ENCODE measurements around the gene MAIP1. TPM values are rescaled to one million over a fixed set of nuclear protein-coding genes. Genes with fewer than 3 reads are reported as not detected.

The MAIP1 gene
- total RNA-seq, 2 experiments from 2014 or later = 17.9 to 19.5 TPM

DNA sequence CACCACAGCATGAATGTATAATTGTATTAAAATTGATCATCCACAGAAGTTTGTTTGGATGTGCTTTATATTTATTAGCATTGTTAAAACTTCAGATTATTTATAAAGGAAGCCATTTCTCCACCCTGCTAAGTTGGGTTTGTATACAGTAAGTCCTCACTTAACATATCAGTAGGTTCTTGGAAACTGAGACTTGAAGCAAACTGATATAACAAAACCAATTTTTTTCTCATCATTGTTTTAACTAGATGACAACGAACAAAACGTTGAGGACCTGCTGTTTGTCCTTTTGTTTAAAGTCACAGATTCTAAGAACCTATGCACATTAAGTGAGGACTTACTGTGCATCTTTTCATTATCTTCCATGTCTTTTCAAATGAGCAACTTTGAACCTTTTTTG is 27.2 kb upstream of the MAIP1 start:
- POLR2A ChIA-PET = interaction anchor here (2.0 kb wide), 1 partner anchor 16 kb away, joined by 6 read pairs; no protein-coding TSS in a partner anchor
- no peaks in the 10 kb centered on the region for H3K27me3 Mint-ChIP-seq

GRCh38 chr2:199928626-199929025 is 26.8 kb upstream of the MAIP1 start:
- Mint-ChIP-seq H3K36me3 (ENCODE audit: low read depth) (peaks cover 54% of the 10 kb centered on the region), H3K9me3 (no peaks in the 10 kb centered on the region), H3K27me3 (no peaks in the 10 kb centered on the region), H3K4me3 (no peak overlapping the region), H3K4me1 (peaks cover 15% of the 10 kb centered on the region), H3K27ac (no peak overlapping the region)
- DNase-seq = no peak
- ChIA-PET CTCF (no interaction called here), POLR2A (interaction anchor here (2.0 kb wide), 1 partner anchor 17 kb away, joined by 6 read pairs; no protein-coding TSS in a partner anchor)

More for the DNA sequence above, 27.2 kb upstream of the MAIP1 start:
- Mint-ChIP-seq H3K4me1 (peaks cover 13% of the 10 kb centered on the region), H3K27ac (no peak overlapping the region), H3K36me3 (ENCODE audit: low read depth) (peaks cover 52% of the 10 kb centered on the region), H3K4me3 (no peak overlapping the region), H3K9me3 (no peaks in the 10 kb centered on the region)
- CTCF ChIA-PET = no interaction called here
- no peak for DNase-seq

- Mint-ChIP-seq H3K36me3 (ENCODE audit: low read depth) (peaks cover 51% of the 10 kb centered on the region), H3K9me3 (no peaks in the 10 kb centered on the region), H3K4me3 (no peak overlapping the region), H3K27ac (no peak overlapping the region), H3K27me3 (no peaks in the 10 kb centered on the region), H3K4me1 (peaks cover 11% of the 10 kb centered on the region)
- POLR2A ChIA-PET = no interaction called here
- no peak for DNase-seq
- CTCF ChIA-PET = interaction anchor here (0.6 kb wide), 1 partner anchor 11 kb away, joined by 3 read pairs; no protein-coding TSS in a partner anchor
These were observed 26.1 kb upstream of the MAIP1 start for GRCh38 chr2:199929262-199929661.

- Mint-ChIP-seq H3K4me1 (peaks cover 9% of the 10 kb centered on the region), H3K27me3 (no peaks in the 10 kb centered on the region), H3K9me3 (no peaks in the 10 kb centered on the region), H3K4me3 (no peak overlapping the region), H3K27ac (no peak overlapping the region), H3K36me3 (ENCODE audit: low read depth) (peaks cover 46% of the 10 kb centered on the region)
- no peak for DNase-seq
- CTCF ChIA-PET = no interaction called here
- POLR2A ChIA-PET = no interaction called here
These were observed 23.0 kb upstream of the MAIP1 start for GRCh38 chr2:199932312-199932855.

DNA sequence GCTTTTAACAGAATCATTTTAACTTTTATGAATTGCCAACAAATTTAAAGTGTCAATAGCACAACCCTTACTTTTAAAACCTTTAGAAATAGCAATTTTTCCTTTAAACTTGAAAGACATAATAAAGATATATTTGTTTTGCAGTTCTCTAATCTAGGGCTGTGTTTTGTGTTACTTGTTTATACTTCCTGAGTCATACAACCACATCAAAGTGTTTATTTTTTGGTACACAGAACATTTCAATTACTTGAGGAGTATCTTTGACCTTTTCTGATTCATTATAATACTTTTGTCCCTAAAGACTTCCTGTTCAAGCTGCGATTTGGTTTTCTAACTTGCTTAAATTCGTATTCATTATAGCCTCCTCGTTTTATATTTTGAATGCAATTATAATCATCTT is 21.9 kb upstream of the MAIP1 start:
- Mint-ChIP-seq H3K36me3 (ENCODE audit: low read depth) (peaks cover 47% of the 10 kb centered on the region), H3K9me3 (no peaks in the 10 kb centered on the region), H3K4me1 (peaks cover 8% of the 10 kb centered on the region), H3K27ac (no peak overlapping the region), H3K4me3 (no peak overlapping the region), H3K27me3 (no peaks in the 10 kb centered on the region)
- ChIA-PET CTCF (no interaction called here), POLR2A (interaction anchor here (1.3 kb wide), 1 partner anchor 21 kb away, joined by 3 read pairs; no protein-coding TSS in a partner anchor)
- no peak for DNase-seq

DNA sequence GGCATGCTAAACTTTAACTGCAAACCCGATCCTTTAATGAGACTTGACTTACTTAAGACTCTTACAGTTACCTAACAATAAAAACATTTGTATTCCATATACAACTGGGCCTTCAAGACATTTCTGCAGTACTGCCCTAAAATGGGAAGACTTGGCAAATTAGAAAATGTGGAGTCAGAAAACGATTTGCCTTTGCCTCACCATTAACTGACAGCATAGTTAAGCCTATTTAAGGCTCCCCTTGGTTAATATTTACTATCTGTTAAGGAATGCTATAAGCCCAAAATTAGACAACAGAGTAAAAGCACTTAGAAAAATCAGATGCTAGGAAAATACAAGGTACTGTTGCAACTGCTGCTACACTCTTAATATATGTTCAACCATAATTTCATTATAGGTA is 18.8 kb upstream of the MAIP1 start:
- POLR2A ChIA-PET = no interaction called here
- Mint-ChIP-seq H3K4me3 (no peak overlapping the region), H3K4me1 (peaks cover 12% of the 10 kb centered on the region), H3K9me3 (no peaks in the 10 kb centered on the region), H3K27ac (no peak overlapping the region), H3K27me3 (no peaks in the 10 kb centered on the region), H3K36me3 (ENCODE audit: low read depth) (peaks cover 37% of the 10 kb centered on the region)
- CTCF ChIA-PET = no interaction called here
- DNase-seq = no peak

DNA sequence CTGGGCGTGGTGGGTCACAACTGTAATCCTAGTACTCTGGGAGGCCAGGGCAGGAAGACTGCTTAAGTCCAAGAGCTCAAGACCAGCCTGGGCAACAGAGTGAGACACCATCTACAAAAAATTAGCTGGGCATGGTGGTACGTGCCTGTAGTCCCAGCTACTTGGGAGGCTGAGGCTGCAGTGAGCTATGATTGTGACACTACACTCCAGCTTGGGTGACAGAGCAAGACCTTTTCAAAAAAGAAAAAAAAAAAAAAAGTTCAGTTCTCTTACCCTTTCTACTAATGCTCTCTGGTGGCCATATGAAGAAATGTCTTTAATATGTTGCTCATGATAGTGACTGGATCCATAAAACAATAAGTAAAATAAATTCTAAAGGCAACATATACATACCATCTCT is 15.0 kb upstream of the MAIP1 start:
- Mint-ChIP-seq H3K27me3 (no peaks in the 10 kb centered on the region), H3K9me3 (no peaks in the 10 kb centered on the region), H3K4me3 (no peak overlapping the region), H3K4me1 (peaks cover 15% of the 10 kb centered on the region), H3K27ac (no peak overlapping the region), H3K36me3 (ENCODE audit: low read depth) (peaks cover 41% of the 10 kb centered on the region)
- ChIA-PET POLR2A (interaction anchor here (0.7 to 1.2 kb wide), 3 partner anchors 10 to 26 kb away, joined by 3 to 4 read pairs (median 3); no protein-coding TSS in a partner anchor), CTCF (interaction anchor here (0.7 to 2.1 kb wide), 8 partner anchors 9 to 236 kb away, joined by 3 to 8 read pairs (median 3); partner anchors contain the start of gene C2orf69)
- DNase-seq = no peak

DNA sequence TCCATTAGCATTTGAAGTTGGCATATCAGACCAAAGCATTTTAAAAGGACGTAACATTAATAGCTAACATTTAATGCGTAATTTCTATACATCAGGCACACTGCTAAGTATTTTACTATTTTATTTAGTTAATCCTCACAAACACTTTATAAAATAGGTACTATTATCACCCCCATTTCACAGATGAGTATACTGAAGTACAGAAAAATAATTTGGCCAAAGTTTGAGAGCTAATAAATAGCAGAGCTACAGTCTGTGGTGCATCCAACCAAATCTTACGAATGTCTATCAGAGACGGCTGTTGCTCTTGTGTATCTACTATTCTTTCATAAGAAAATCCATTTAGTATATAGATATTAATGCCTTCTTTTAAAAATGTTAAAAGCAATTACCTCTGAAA is 12.0 kb upstream of the MAIP1 start:
- CTCF ChIA-PET = interaction anchor here (0.9 kb wide), 1 partner anchor 31 kb away, joined by 3 read pairs; no protein-coding TSS in a partner anchor

GRCh38 chr2:199946196-199946595 is 9.2 kb upstream of the MAIP1 start:
- Mint-ChIP-seq H3K27ac (no peak overlapping the region), H3K9me3 (no peaks in the 10 kb centered on the region), H3K36me3 (ENCODE audit: low read depth) (peaks cover 51% of the 10 kb centered on the region), H3K4me1 (peaks cover 41% of the 10 kb centered on the region), H3K27me3 (no peaks in the 10 kb centered on the region), H3K4me3 (no peak overlapping the region)
- POLR2A ChIA-PET = interaction anchor here (1.2 kb wide), 1 partner anchor 38 kb away, joined by 3 read pairs; no protein-coding TSS in a partner anchor
- CTCF ChIA-PET = interaction anchor here (1.8 kb wide), 1 partner anchor 757 kb away, joined by 4 read pairs; no protein-coding TSS in a partner anchor
- DNase-seq = no peak

More for the DNA sequence above, 12.0 kb upstream of the MAIP1 start:
- Mint-ChIP-seq H3K4me3 (no peak overlapping the region), H3K4me1 (peaks cover 30% of the 10 kb centered on the region), H3K27ac (no peak overlapping the region), H3K36me3 (ENCODE audit: low read depth) (peaks cover 45% of the 10 kb centered on the region), H3K27me3 (no peaks in the 10 kb centered on the region), H3K9me3 (no peaks in the 10 kb centered on the region)
- POLR2A ChIA-PET = no interaction called here
- DNase-seq = no peak

- peaks cover 51% of the 10 kb centered on the region for H3K36me3 Mint-ChIP-seq (ENCODE audit: low read depth)
These were observed 8.5 kb upstream of the MAIP1 start for GRCh38 chr2:199946836-199947235.

DNA sequence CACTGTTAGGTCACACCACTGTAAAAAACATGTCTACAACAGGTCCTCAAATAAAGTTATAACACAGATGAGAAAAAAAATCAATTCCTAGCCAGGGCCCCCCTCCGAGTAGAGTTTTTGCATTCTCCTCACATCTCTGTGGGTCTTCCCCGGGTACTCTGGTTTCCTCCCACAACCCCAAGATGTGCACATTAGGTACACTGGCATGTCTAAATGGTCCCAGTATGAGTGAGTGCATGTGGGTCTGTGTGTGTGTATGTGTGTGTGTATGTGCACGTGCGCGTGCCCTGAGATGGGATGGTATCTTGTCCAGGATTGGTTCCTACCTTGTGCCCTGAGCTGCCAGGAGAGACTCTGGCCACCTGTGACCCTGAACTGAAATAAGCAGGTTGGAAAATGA is 5.0 kb upstream of the MAIP1 start:
- Mint-ChIP-seq H3K4me3 (peak overlapping the region; percentile 42), H3K9me3 (no peaks in the 10 kb centered on the region), H3K27ac (peak overlapping the region; percentile 77), H3K36me3 (ENCODE audit: low read depth) (peaks cover 40% of the 10 kb centered on the region), H3K4me1 (peaks cover 65% of the 10 kb centered on the region), H3K27me3 (no peaks in the 10 kb centered on the region)
- CTCF ChIA-PET = interaction anchor here (0.9 kb wide), 1 partner anchor 9 kb away, joined by 3 read pairs; no protein-coding TSS in a partner anchor
- POLR2A ChIA-PET = interaction anchor here (0.8 to 2.0 kb wide), 3 partner anchors 10 to 40 kb away, joined by 3 to 4 read pairs (median 3); no protein-coding TSS in a partner anchor
- peak; percentile 28 for DNase-seq

More at GRCh38 chr2:199946836-199947235, 8.5 kb upstream of the MAIP1 start:
- Mint-ChIP-seq H3K27ac (no peak overlapping the region), H3K9me3 (no peaks in the 10 kb centered on the region), H3K4me3 (no peak overlapping the region), H3K27me3 (no peaks in the 10 kb centered on the region), H3K4me1 (peaks cover 44% of the 10 kb centered on the region)
- DNase-seq = no peak
- CTCF ChIA-PET = no interaction called here
- POLR2A ChIA-PET = interaction anchor here (0.6 to 1.2 kb wide), 2 partner anchors 39 to 1307 kb away, joined by 3 read pairs; no protein-coding TSS in a partner anchor

DNA sequence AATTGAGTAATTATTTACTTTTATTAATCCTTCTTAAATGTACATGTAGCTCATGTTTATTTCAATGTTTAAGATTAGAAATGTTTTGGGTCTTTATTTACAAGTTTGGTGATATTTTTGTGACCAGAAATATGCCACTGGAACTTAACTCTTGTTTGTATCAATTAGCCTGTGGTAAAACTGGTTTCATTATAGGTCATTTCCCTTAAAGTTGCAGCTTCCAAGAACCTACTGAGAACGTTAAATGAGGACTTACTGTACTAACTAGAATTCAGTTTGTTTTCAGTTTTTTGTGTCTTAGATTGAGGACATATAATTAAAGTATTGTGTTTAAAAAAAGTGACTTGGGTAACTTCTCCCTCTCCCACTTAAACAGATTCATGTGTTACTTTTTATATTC is 4.4 kb upstream of the MAIP1 start:
- POLR2A ChIA-PET = interaction anchor here (0.6 to 2.0 kb wide), 4 partner anchors 11 to 40 kb away, joined by 3 to 4 read pairs (median 3); no protein-coding TSS in a partner anchor
- CTCF ChIA-PET = interaction anchor here (0.9 kb wide), 1 partner anchor 10 kb away, joined by 3 read pairs; no protein-coding TSS in a partner anchor
- Mint-ChIP-seq H3K27ac (peak overlapping the region; percentile 74), H3K9me3 (no peaks in the 10 kb centered on the region), H3K36me3 (ENCODE audit: low read depth) (peaks cover 39% of the 10 kb centered on the region), H3K27me3 (no peaks in the 10 kb centered on the region), H3K4me3 (peak overlapping the region; percentile 39), H3K4me1 (peaks cover 63% of the 10 kb centered on the region)
- no peak for DNase-seq

DNA sequence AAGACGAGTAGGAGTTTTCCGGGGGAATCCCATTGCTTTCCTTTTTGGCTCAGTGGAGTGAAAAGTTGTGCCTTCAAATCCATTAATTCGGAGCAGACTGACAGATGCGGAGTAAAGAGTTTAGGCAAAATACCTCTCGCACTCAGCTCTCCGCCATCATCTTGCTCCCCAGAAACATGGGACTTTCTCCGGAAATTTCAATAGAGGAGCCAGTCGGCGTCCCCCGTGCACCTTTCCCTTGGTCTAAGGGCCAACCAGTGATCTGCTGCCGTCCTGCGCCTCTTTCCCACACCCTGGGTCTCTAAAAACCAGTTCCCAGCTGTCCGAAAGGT is 409 bp upstream of the MAIP1 start:
- no peaks in the 10 kb centered on the region for H3K9me3 Mint-ChIP-seq
- H3K36me3 Mint-ChIP-seq (ENCODE audit: low read depth) = peaks cover 34% of the 10 kb centered on the region
- CTCF ChIA-PET = no interaction called here
- no peak for DNase-seq
- H3K4me1 Mint-ChIP-seq = peaks cover 69% of the 10 kb centered on the region
- H3K27ac Mint-ChIP-seq = peak overlapping the region; percentile 92
- POLR2A ChIA-PET = interaction anchor here (0.7 to 1.7 kb wide), 7 partner anchors 14 to 909 kb away, joined by 3 to 5 read pairs (median 3); partner anchors contain the start of genes C2orf69 and SGO2
- no peaks in the 10 kb centered on the region for H3K27me3 Mint-ChIP-seq
- peak overlapping the region; percentile 98 for H3K4me3 Mint-ChIP-seq
